Esophagus squamous epithelium (tissue), 4 donors: Measurements from ENCODE around the gene EIF5AL1.
"Not testable (repeated sequence)": the region's sequence is repeated elsewhere in the genome, so short reads cannot be mapped to it uniquely, and the experiment has no call there.

Source experiments
- CTCF ChIP-seq, 6 experiments: fragments of 450-650 bp in 4 of 6; fragments of 200-600 bp in 2 of 6; sonication (generic) in 2 of 6; IDR thresholded peaks; one replicate each; pipeline ENCODE4 v1.5.1; 2016 to 2019; ENCODE audit warnings: antibody characterized with exemption in 6 of 6, mild to moderate bottlenecking in 4 of 6, moderate library complexity in 4 of 6
- POLR2A ChIP-seq, 4 donors: fragments of 450-650 bp; IDR thresholded peaks; one replicate each; pipeline ENCODE4 v1.6.1; 2017; ENCODE audit warnings: antibody characterized with exemption in 4 of 4, mild to moderate bottlenecking in 4 of 4, moderate library complexity in 3 of 4

- TF ChIP-seq POLR2A, CTCF (IDR thresholded peaks at IDR 0.05): not testable (repeated sequence)
Observed at GRCh38 chr10:79503787-79504186, 8.5 kb upstream of the EIF5AL1 start.
